K562 (cell line): ENCODE results near the gene KIAA2012. TPM values are rescaled to one million over a fixed set of nuclear protein-coding genes. Genes with fewer than 3 reads are reported as not detected.

Experiments
- ATAC-seq: fragments of 200-7000 bp; cut with Tn5 transposase; 3 replicates; pipeline ENCODE4 v1.9.1; 2020; ENCODE audit warnings: moderate library complexity
- BruUV-seq: library from RNA; stranded (reverse); fragments of 400-500 nt; replicated peaks from 2 replicates; lab custom pipeline; 2021; lab: Mats Ljungman, UMichigan
- CTCF ChIA-PET: fragments of 300-600 bp; formaldehyde crosslinking; extraction: SDS; loops from one replicate; lab custom pipeline; 2021; ENCODE audit warnings: low intra/inter-chr PET ratio; lab: Yijun Ruan, JAX
- POLR2A ChIA-PET: fragments of 300-600, 350-650 bp; sonication (Branson Sonifier 250); formaldehyde crosslinking; extraction: SDS; loops from one replicate; lab custom pipeline; 2021; ENCODE audit warnings: antibody characterized with exemption, inconsistent platforms; lab: Yijun Ruan, JAX
- DNase-seq, 4 experiments: peaks; one replicate each; pipeline versions ENCODE4 v3.0.0 to v3.0.0-alpha.2; 2011 to 2018; ENCODE audit warnings: low spot score in 3 of 4, mixed read lengths in 3 of 4; ENCODE audit errors: extremely low read depth in 1 of 4
- FAIRE-seq: peaks from 2 replicates; lab custom pipeline; 2011; peaks lifted over from hg19 to GRCh38; lab: Jason Lieb, UNC
- H2AFZ ChIP-seq: 2 replicates; pipeline ENCODE4 v1.6.0; 2011; ENCODE audit warnings: low read depth, low read length, control low read depth, inconsistent platforms
- H3K27ac ChIP-seq: fragments of 200-600 bp; 3 replicates; pipeline ENCODE4 v1.8.0; 2011; ENCODE audit warnings: low read depth, mild to moderate bottlenecking, control low read depth, inconsistent platforms, low read length, moderate library complexity, mixed read lengths; ENCODE audit errors: extremely low read depth
- H3K27me3 ChIP-seq, 2 experiments: fragments of 300-600 bp in 1 of 2; 2 replicates in 1 of 2; 3 replicates in 1 of 2; pipeline versions ENCODE4 v1.6.0 to v1.8.0; 2011; ENCODE audit warnings: inconsistent platforms in 2 of 2, low read length in 2 of 2, mild to moderate bottlenecking in 1 of 2, mixed read lengths in 1 of 2, moderate library complexity in 1 of 2; ENCODE audit not compliant: control insufficient read depth in 2 of 2, insufficient read depth in 2 of 2
- H3K36me3 ChIP-seq: fragments of 300-600 bp; 3 replicates; pipeline ENCODE4 v1.8.0; 2011; ENCODE audit warnings: mild to moderate bottlenecking, low read length, inconsistent platforms; ENCODE audit not compliant: control insufficient read depth, insufficient read depth
- H3K4me1 ChIP-seq, 2 experiments: fragments of 200-600 bp in 1 of 2; replicated peaks in 1 of 2; 2 replicates in 1 of 2; 3 replicates in 1 of 2; pipeline versions ENCODE4 v1.5.1 to v1.8.0; 2011; ENCODE audit warnings: inconsistent platforms in 2 of 2, low read length in 2 of 2, mild to moderate bottlenecking in 1 of 2, mixed read lengths in 1 of 2, moderate library complexity in 1 of 2; ENCODE audit not compliant: control insufficient read depth in 2 of 2, insufficient read depth in 2 of 2
- H3K4me2 ChIP-seq: 2 replicates; pipeline ENCODE4 v1.6.1; 2011; ENCODE audit warnings: low read length, control low read depth, inconsistent platforms, mixed read lengths; ENCODE audit not compliant: insufficient read depth
- H3K4me3 ChIP-seq: fragments of 200-600 bp; sonication (generic), shearing (Covaris generic); 2 replicates; pipeline ENCODE4 v1.5.1; 2016; ENCODE audit warnings: control low read depth, inconsistent platforms
- H3K79me2 ChIP-seq: fragments of 200-600 bp; 3 replicates; pipeline ENCODE4 v1.8.0; 2011; ENCODE audit warnings: low read length, inconsistent platforms; ENCODE audit not compliant: control insufficient read depth, insufficient read depth
- H3K9ac ChIP-seq, 2 experiments: 2 replicates each; pipeline versions ENCODE4 v1.6.0 to v1.6.1; 2011; ENCODE audit warnings: low read depth in 2 of 2, low read length in 2 of 2, control low read depth in 1 of 2, inconsistent platforms in 1 of 2, mild to moderate bottlenecking in 1 of 2, mixed read lengths in 1 of 2; ENCODE audit not compliant: insufficient read depth in 1 of 2
- H3K9me1 ChIP-seq: one replicate; pipeline ENCODE4 v1.6.0; 2011; ENCODE audit warnings: inconsistent platforms, mild to moderate bottlenecking, low read length, moderate library complexity; ENCODE audit not compliant: control insufficient read depth, insufficient read depth
- H3K9me3 ChIP-seq: replicated peaks from 2 replicates; pipeline ENCODE4 v1.5.1; 2011; ENCODE audit warnings: low read depth, low read length, inconsistent platforms; ENCODE audit not compliant: control insufficient read depth, insufficient read depth
- H4K20me1 ChIP-seq: replicated peaks from 2 replicates; pipeline ENCODE4 v1.6.1; 2011; ENCODE audit warnings: low read length, inconsistent platforms, mixed read lengths; ENCODE audit not compliant: control insufficient read depth, insufficient read depth
- ARNT ChIP-seq, 2 experiments: fragments of 450-650 bp; IDR thresholded peaks; 2 replicates each; pipeline ENCODE4 v1.6.1; 2016; ENCODE audit warnings: mild to moderate bottlenecking in 1 of 2
- DPF2 ChIP-seq: fragments of 450-650 bp; IDR thresholded peaks from 2 replicates; pipeline ENCODE4 v1.6.1; 2016
- ETV6 ChIP-seq, 3 experiments: fragments of 150-350 bp in 1 of 3; sonication (generic) in 1 of 3; formaldehyde crosslinking in 1 of 3; IDR thresholded peaks; 2 replicates each; pipeline versions ENCODE4 v1.6.1 to v1.8.0; 2014 to 2022; ENCODE audit warnings: borderline replicate concordance in 2 of 3, low read depth in 2 of 3, antibody characterized with exemption in 1 of 3, low read length in 1 of 3, mild to moderate bottlenecking in 1 of 3, missing genetic modification reagents in 1 of 3
- FOXK2 ChIP-seq, 2 experiments: fragments of 450-650 bp; IDR thresholded peaks in 1 of 2; conservative IDR thresholded peaks in 1 of 2; 2 replicates each; pipeline ENCODE4 v1.6.1; 2016; ENCODE audit warnings: low read depth in 2 of 2, mild to moderate bottlenecking in 1 of 2
- FUS ChIP-seq: fragments of 200-400 bp; formaldehyde crosslinking; optimal IDR thresholded peaks from 2 replicates; pipeline ENCODE3; 2017; ENCODE audit warnings: low read depth, low read length
- GABPA ChIP-seq: fragments of 200-800 bp; sonication (Bioruptor generic); conservative IDR thresholded peaks from 2 replicates; pipeline ENCODE4 v1.6.1; 2016; ENCODE audit warnings: low read depth, missing genetic modification characterization, missing compliant biosample characterization
- JUNB ChIP-seq: fragments of 450-650 bp; formaldehyde crosslinking; conservative IDR thresholded peaks from 2 replicates; pipeline ENCODE4 v1.4.0; 2020; ENCODE audit warnings: mild to moderate bottlenecking
- MECOM ChIP-seq: fragments of 250-450 bp; sonication (Bioruptor Pico); IDR thresholded peaks from 2 replicates; pipeline ENCODE4 v1.8.0; 2022; ENCODE audit warnings: inconsistent platforms
- NFXL1 ChIP-seq: fragments of 450-650 bp; formaldehyde crosslinking; IDR thresholded peaks from 2 replicates; pipeline ENCODE4 v1.4.0; 2021; ENCODE audit warnings: mild to moderate bottlenecking
- RB1 ChIP-seq: fragments of 450-650 bp; IDR thresholded peaks from 2 replicates; pipeline ENCODE4 v1.6.1; 2017; ENCODE audit warnings: low read depth, mild to moderate bottlenecking
- SIN3A ChIP-seq, 2 experiments: fragments of 150-350 bp in 1 of 2; IDR thresholded peaks; 2 replicates each; pipeline ENCODE4 v1.6.1; 2011 to 2016; ENCODE audit warnings: borderline replicate concordance in 2 of 2, low read depth in 2 of 2, low read length in 2 of 2, mild to moderate bottlenecking in 2 of 2, moderate library complexity in 2 of 2; ENCODE audit not compliant: control insufficient read depth in 1 of 2
- SPI1 ChIP-seq: IDR thresholded peaks from 2 replicates; pipeline ENCODE4 v1.6.1; 2011; ENCODE audit warnings: low read depth, low read length, control low read depth, borderline replicate concordance
- SRF ChIP-seq, 2 experiments: fragments of 250-450, 450-650 bp in 1 of 2; sonication (Bioruptor Pico) in 1 of 2; sonication (generic) in 1 of 2; formaldehyde crosslinking; IDR thresholded peaks; 2 replicates each; pipeline versions ENCODE4 v1.5.0 to v1.5.1; 2020 to 2022; ENCODE audit warnings: mild to moderate bottlenecking in 1 of 2, missing genetic modification reagents in 1 of 2
- ZBTB11 ChIP-seq, 3 experiments: fragments of 200-800 bp in 1 of 3; fragments of 250-450 bp in 1 of 3; fragments of 450-650 bp in 1 of 3; sonication (Bioruptor Pico) in 1 of 3; sonication (Bioruptor generic) in 1 of 3; formaldehyde crosslinking in 1 of 3; IDR thresholded peaks; 2 replicates each; pipeline versions ENCODE4 v1.6.1 to v1.8.0; 2016 to 2022; ENCODE audit warnings: mild to moderate bottlenecking in 2 of 3, missing genetic modification characterization in 2 of 3, missing compliant biosample characterization in 1 of 3, moderate library complexity in 1 of 3
- ZKSCAN3 ChIP-seq: fragments of 250-450 bp; sonication (Bioruptor Pico); IDR thresholded peaks from 2 replicates; pipeline ENCODE4 v1.4.0; 2020
- ZNF175 ChIP-seq: fragments of 200-800 bp; sonication (Bioruptor generic); IDR thresholded peaks from 2 replicates; pipeline ENCODE4 v1.6.1; 2016; ENCODE audit warnings: low read depth, mild to moderate bottlenecking, missing genetic modification characterization, missing compliant biosample characterization
- ZNF253 ChIP-seq: fragments of 250-450 bp; sonication (Bioruptor Pico); conservative IDR thresholded peaks from 2 replicates; pipeline ENCODE4 v1.6.1; 2021; ENCODE audit warnings: mild to moderate bottlenecking
- ZNF384 ChIP-seq: IDR thresholded peaks from 2 replicates; pipeline ENCODE4 v1.6.1; 2012; ENCODE audit warnings: low read depth, low read length, improper control_type of control experiment
- ZNF41 ChIP-seq: fragments of 250-450 bp; sonication (Bioruptor Pico); conservative IDR thresholded peaks from 2 replicates; pipeline ENCODE4 v1.4.0; 2020; ENCODE audit warnings: mild to moderate bottlenecking
- ZNF561 ChIP-seq: fragments of 450-650 bp; formaldehyde crosslinking; conservative IDR thresholded peaks from 2 replicates; pipeline ENCODE4 v1.4.0; 2020; ENCODE audit warnings: mild to moderate bottlenecking, moderate library complexity
- WGBS: fragments of 100-300 bp; shearing (Covaris generic); methylation state at CpG from one replicate; pipeline ENCODE4 v1.1.6; 2016; ENCODE audit warnings: low coverage, mixed read lengths; ENCODE audit not compliant: insufficient coverage; ENCODE audit errors: missing lambda C conversion rate; 5-methylcytosine and 5-hydroxymethylcytosine counted together
- in situ Hi-C: fragments of 300-500 bp; cut with MboI; formaldehyde crosslinking; loops from 4 replicates; pipeline ENCODE4 v1.15.0; 2018; ENCODE audit warnings: inconsistent platforms, mixed read lengths
- intact Hi-C: fragments of 100-400 bp; cut with micrococcal nuclease; formaldehyde crosslinking; loops from 2 replicates; pipeline ENCODE4 v1.14.2; 2022
- polyA plus RNA-seq, 8 experiments: library from polyadenylated mRNA; depleted of rRNA in 4 of 8; stranded (reverse) in 5 of 8; unstranded in 3 of 8; fragments of >200 nt; fragmentation: Nextera tagmentation in 2 of 8; fragmentation: Illumina TruSeq in 1 of 8; extraction: Ambion mirVana in 2 of 8; extraction: Trizol in 1 of 8; gene quantifications; 2 replicates each; pipeline versions ENCODE4 v1.2.1 to v1.2.3, GENCODE V29; 2011 to 2014; ENCODE audit warnings: inconsistent platforms in 1 of 8, missing spikeins in 1 of 8
- total RNA-seq, 7 experiments: library from RNA; depleted of rRNA in 6 of 7; stranded (reverse); fragments of >200 nt in 6 of 7; fragmentation: Illumina TruSeq in 2 of 7; extraction: Trizol in 2 of 7; gene quantifications; 2 replicates each; pipeline versions ENCODE4 v1.2.1 to v1.2.3, GENCODE V29; 2011 to 2021; ENCODE audit warnings: low replicate concordance in 1 of 7

The KIAA2012 gene
- total and polyA plus RNA-seq, 9 of the 15 experiments (the other 6 are each of a cell fraction or from before 2014, with no cell fraction given): not detected

DNA sequence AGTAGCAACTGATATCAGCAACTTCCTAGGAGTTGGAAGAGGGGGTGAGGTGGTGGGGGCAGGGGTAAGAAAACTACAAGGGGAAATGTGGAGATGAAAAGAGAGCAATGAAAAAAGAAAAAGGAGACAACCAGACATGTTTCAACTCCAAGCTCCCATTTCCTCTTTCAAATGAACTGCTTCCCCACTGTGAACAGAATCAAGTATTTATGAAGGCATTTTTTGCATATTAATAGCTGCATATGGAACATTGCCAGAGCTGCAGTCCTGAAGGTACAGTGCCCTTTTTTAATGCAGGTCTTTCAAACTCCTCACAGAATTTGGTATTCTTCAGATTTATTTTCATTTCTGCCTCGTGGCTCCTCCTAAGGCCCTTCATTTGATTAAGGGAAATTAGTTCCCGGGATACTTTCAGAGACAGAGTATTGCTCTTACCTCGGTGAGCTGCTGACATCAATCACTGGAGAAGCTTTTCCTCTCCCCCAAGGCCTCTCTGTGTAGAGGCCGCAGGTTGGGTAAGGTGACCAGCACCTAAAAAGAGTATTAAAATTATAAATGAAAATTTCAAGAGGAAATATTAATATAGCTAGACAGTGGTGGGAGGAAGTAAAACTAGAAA is 68.4 kb downstream of the KIAA2012 start:
- Histone ChIP-seq H2AFZ (no peak overlapping the region), H3K4me2 (no peak overlapping the region), H3K9me1 (no peaks in the 10 kb centered on the region), H3K4me3 (no peak overlapping the region), H3K27me3 (peaks cover 12 to 30% of the 10 kb centered on the region in 2 experiments; a peak in 3 of 5 replicates), H4K20me1 (no peaks in the 10 kb centered on the region), H3K79me2 (no peaks in the 10 kb centered on the region), H3K4me1 (no peaks in the 10 kb centered on the region), H3K27ac (no peak overlapping the region), H3K9me3 (no peaks in the 10 kb centered on the region), H3K9ac (no peak overlapping the region), H3K36me3 (no peaks in the 10 kb centered on the region)
- DNase-seq: no peak
- BruUV-seq: no TSS peak
- TF ChIP-seq ZNF41 (CRISPR knock-in tag) (no peak), ZKSCAN3 (CRISPR knock-in tag) (no peak), ZBTB11 (CRISPR knock-in tag; IDR thresholded peaks at IDR 0.05) (no peak), SIN3A (IDR thresholded peaks at IDR 0.05; ENCODE audit: borderline replicate concordance in 2 of 2, control insufficient read depth in 1 of 2, low read depth in 2 of 2, low read length in 2 of 2) (no peak), SRF (CRISPR knock-in tag; IDR thresholded peaks at IDR 0.05) (no peak), ARNT (IDR thresholded peaks at IDR 0.05) (no peak), JUNB (CRISPR knock-in tag) (no peak), ETV6 (IDR thresholded peaks at IDR 0.05; ENCODE audit: borderline replicate concordance in 1 of 2, low read depth in 2 of 2, low read length in 1 of 2) (no peak), ETV6 (CRISPR knock-in tag; IDR thresholded peaks at IDR 0.05; ENCODE audit: borderline replicate concordance) (no peak), SPI1 (no peak), FOXK2 (conservative IDR thresholded peaks at IDR 0.05 in 1 of 2, IDR thresholded peaks at IDR 0.05 in 1 of 2; ENCODE audit: low read depth in 2 of 2) (no peak), NFXL1 (CRISPR knock-in tag) (no peak), ZNF384 (no peak), DPF2 (no peak), RB1 (no peak), ZNF561 (CRISPR knock-in tag) (no peak), ZNF175 (no peak), FUS (no peak), ZNF253 (CRISPR knock-in tag) (no peak), GABPA (tag) (no peak), MECOM (CRISPR knock-in tag) (no peak)
- FAIRE-seq: no peak
- no peak for ATAC-seq
- ChIA-PET CTCF (no interaction called here), POLR2A (interaction anchor here (0.6 kb wide), 1 partner anchor 331 kb away, joined by 3 read pairs; no protein-coding TSS in a partner anchor)
- 0% methylated on average over 4 of the region's 4 CpGs for WGBS
- intact Hi-C loops (no loop called here), in situ Hi-C loops (no loop called here)
